Measurements from ENCODE around the gene MAD1L1.

GRCh38 chr7:2012044-2012900 is 220.5 kb downstream of the MAD1L1 start:
- no peak for TF ChIP-seq POLR2AphosphoS5 (IDR thresholded peaks at IDR 0.05; ENCODE audit: borderline replicate concordance, low read depth, low read length)
- no peak for TF ChIP-seq EZH2 (IDR thresholded peaks at IDR 0.05)
- no peak for TF ChIP-seq FOXP2 (optimal IDR thresholded peaks at IDR 0.05; ENCODE audit: control extremely low read depth, extremely low read length, insufficient read depth)
